AG04450 (cell line): ENCODE data around the gene RGS21. TPM values are rescaled to one million over a fixed set of nuclear protein-coding genes. Genes with fewer than 3 reads are reported as not detected.

Experiments
- CTCF ChIA-PET: fragments of 300-600, 350-600 bp; formaldehyde crosslinking; extraction: SDS; loops from one replicate; lab custom pipeline; 2022; ENCODE audit warnings: antibody characterized with exemption, inconsistent platforms; lab: Charles Lee
- POLR2A ChIA-PET: fragments of 350-600 bp; formaldehyde crosslinking; extraction: SDS; loops from one replicate; lab custom pipeline; 2021; ENCODE audit warnings: antibody characterized with exemption, inconsistent platforms; lab: Yijun Ruan, JAX
- DNase-seq: peaks from one replicate; pipeline ENCODE4 v3.0.0-alpha.2; 2011; ENCODE audit warnings: low read depth, low spot score
- H3K27ac ChIP-seq: one replicate; pipeline ENCODE4 v1.5.1; 2012; ENCODE audit warnings: low read depth, low read length, control low read depth
- H3K27me3 ChIP-seq: one replicate; pipeline ENCODE4 v1.6.0; 2012; ENCODE audit warnings: low read length; ENCODE audit not compliant: control insufficient read depth, insufficient read depth
- H3K4me3 ChIP-seq: 2 replicates; pipeline ENCODE4 v1.5.1; 2011; ENCODE audit warnings: mild to moderate bottlenecking, low read depth, low read length, control low read depth
- H3K9me3 ChIP-seq: 2 replicates; pipeline ENCODE4 v1.5.1; 2012; ENCODE audit warnings: low read length; ENCODE audit not compliant: control insufficient read depth, insufficient read depth
- CTCF ChIP-seq: IDR thresholded peaks from 2 replicates; pipeline ENCODE4 v1.5.1; 2011; ENCODE audit warnings: low read depth, low read length, control low read depth, inconsistent platforms
- polyA plus RNA-seq: library from polyadenylated mRNA; depleted of rRNA; stranded (reverse); fragments of >200 nt; gene quantifications from 2 replicates; pipeline ENCODE4 v1.2.3, GENCODE V29; 2011

The RGS21 gene
- polyA plus RNA-seq, 1 experiment: not detected

- Histone ChIP-seq H3K9me3 (no peaks in the 10 kb centered on the region), H3K27ac (no peak overlapping the region), H3K4me3 (no peak overlapping the region), H3K27me3 (no peaks in the 10 kb centered on the region)
- no peak for TF ChIP-seq CTCF
- DNase-seq: no peak
- ChIA-PET POLR2A (no interaction called here), CTCF (no interaction called here)
Measured at GRCh38 chr1:192342842-192343241, 26.1 kb downstream of the RGS21 start.

DNA sequence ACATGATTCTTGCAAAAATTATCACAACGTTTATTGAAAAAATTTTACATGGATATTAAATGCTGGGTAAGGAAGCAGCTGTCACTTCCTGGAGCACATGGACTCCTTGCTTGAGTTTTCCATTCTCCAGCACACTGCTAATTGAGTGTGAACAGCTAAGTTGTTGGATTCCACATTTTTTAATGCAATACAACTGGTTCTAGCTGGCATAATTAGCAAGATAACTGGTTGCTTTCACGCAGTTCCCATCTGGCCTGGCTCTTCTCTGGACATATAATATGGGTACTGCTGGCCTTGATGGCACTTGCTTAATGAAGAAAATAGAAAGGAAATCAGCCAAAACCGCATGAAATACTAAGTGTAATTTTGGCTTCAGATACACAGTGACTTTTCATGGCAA, 26.6 kb downstream of the RGS21 start:
- ChIA-PET POLR2A (no interaction called here), CTCF (no interaction called here)
- no peak for TF ChIP-seq CTCF
- no peak for DNase-seq
- H3K27ac ChIP-seq: no peak overlapping the region
- no peaks in the 10 kb centered on the region for H3K9me3 ChIP-seq
- H3K4me3 ChIP-seq: no peak overlapping the region
- no peaks in the 10 kb centered on the region for H3K27me3 ChIP-seq

- no peaks in the 10 kb centered on the region for H3K27me3 ChIP-seq
- H3K27ac ChIP-seq: no peak overlapping the region
- no peak overlapping the region for H3K4me3 ChIP-seq
- ChIA-PET CTCF (no interaction called here), POLR2A (no interaction called here)
- H3K9me3 ChIP-seq: no peaks in the 10 kb centered on the region
- no peak for DNase-seq
- no peak for TF ChIP-seq CTCF
Measured at GRCh38 chr1:192349314-192349713, 32.5 kb downstream of the RGS21 start.

DNA sequence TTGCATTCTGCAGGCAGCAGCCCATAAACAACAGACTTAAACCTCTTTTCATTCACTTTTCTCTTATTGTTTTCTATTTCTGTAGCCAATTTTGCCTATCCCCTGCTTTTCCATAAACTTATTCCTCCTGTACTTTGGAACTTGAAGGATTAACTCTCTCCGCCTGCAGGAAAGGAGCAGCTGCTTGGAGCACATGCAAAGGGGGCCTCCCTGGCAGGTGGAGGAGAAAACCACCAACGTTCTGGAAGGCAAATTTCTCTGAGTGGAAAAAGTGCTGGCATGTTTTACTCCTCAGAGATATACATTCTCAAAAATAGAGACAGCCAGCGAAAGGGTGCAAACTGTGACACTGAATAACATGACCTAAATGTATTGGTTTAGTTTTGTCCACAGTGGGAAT, 33.6 kb downstream of the RGS21 start:
- no peaks in the 10 kb centered on the region for H3K9me3 ChIP-seq
- H3K4me3 ChIP-seq: no peak overlapping the region
- no peak overlapping the region for H3K27ac ChIP-seq
- TF ChIP-seq CTCF: no peak
- ChIA-PET CTCF (no interaction called here), POLR2A (no interaction called here)
- no peaks in the 10 kb centered on the region for H3K27me3 ChIP-seq
- DNase-seq: no peak

DNA sequence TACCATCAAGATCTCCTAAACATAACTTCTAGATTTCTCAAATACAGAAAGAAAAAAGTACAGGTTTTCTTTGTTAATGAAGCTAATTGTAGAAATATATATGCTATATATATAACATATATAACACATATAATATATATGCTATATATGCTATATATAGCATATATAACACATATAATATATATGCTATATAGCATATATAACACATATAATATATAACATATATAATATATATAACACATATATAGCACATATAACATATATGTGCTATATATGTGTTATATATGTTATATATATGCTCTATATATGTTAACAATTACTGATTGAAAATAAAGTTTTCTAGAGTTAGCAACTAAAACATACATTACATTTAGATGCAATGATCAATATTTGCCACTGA, 34.8 kb downstream of the RGS21 start:
- no peak overlapping the region for H3K27ac ChIP-seq
- no peaks in the 10 kb centered on the region for H3K9me3 ChIP-seq
- no peaks in the 10 kb centered on the region for H3K27me3 ChIP-seq
- no peak for DNase-seq
- ChIA-PET POLR2A (no interaction called here), CTCF (no interaction called here)
- no peak overlapping the region for H3K4me3 ChIP-seq
- no peak for TF ChIP-seq CTCF
